Measurements from ENCODE around the gene WDR38. TPM values are rescaled to one million over a fixed set of nuclear protein-coding genes. Genes with fewer than 3 reads are reported as not detected.

WDR38 gene
- total and polyA plus RNA-seq, 8 donors: not detected

GRCh38 chr9:124869466-124869985 lies 16.3 kb downstream of the WDR38 start:
- H3K4me1 ChIP-seq: peaks cover 52 to 64% (median 57%) of the 10 kb centered on the region in 4 donors
- H3K27me3 ChIP-seq: no peaks in the 10 kb centered on the region
- TF ChIP-seq CTCF (IDR thresholded peaks at IDR 0.05) (no peak), EP300 (IDR thresholded peaks at IDR 0.05) (no peak), POLR2A (IDR thresholded peaks at IDR 0.05) (no peak), POLR2AphosphoS5 (IDR thresholded peaks at IDR 0.05) (no peak)
- WGBS, 5 donors: 0 to 1% (median 1%) methylated on average over 30 to 41 of the region's 41 CpGs
- peak overlapping the region; percentile 92 to 99 (median 96) for H3K27ac ChIP-seq
- H3K9me3 ChIP-seq: no peaks in the 10 kb centered on the region
- intact Hi-C loops (cut with DNase I; ENCODE audit: low total_unique reads): no loop called here
- peak overlapping the region; percentile 84 to 99 (median 98) for H3K4me3 ChIP-seq
- H3K36me3 ChIP-seq: peaks cover 9 to 20% (median 15%) of the 10 kb centered on the region in 4 donors
- DNase-seq: peak; percentile 43 to 68

GRCh38 chr9:124869986-124870560 lies 16.8 kb downstream of the WDR38 start:
- peak overlapping the region; percentile 92 to 99 (median 96) for H3K27ac ChIP-seq
- 3 to 5% (median 4%) methylated on average over 12 of the region's 12 CpGs for WGBS, 5 donors
- H3K4me3 ChIP-seq: peak overlapping the region; percentile 84 to 99 (median 98)
- H3K27me3 ChIP-seq: no peaks in the 10 kb centered on the region
- intact Hi-C loops (cut with DNase I; ENCODE audit: low total_unique reads): no loop called here
- H3K36me3 ChIP-seq: peaks cover 15 to 25% (median 21%) of the 10 kb centered on the region in 4 donors
- H3K4me1 ChIP-seq: peaks cover 52 to 64% (median 57%) of the 10 kb centered on the region in 4 donors
- TF ChIP-seq CTCF (IDR thresholded peaks at IDR 0.05) (no peak), POLR2AphosphoS5 (IDR thresholded peaks at IDR 0.05) (peak in 2 of 3 donors; percentile 54 to 55), EP300 (IDR thresholded peaks at IDR 0.05) (no peak), POLR2A (IDR thresholded peaks at IDR 0.05) (no peak)
- peak; percentile 60 to 87 for DNase-seq
- no peaks in the 10 kb centered on the region for H3K9me3 ChIP-seq

DNA sequence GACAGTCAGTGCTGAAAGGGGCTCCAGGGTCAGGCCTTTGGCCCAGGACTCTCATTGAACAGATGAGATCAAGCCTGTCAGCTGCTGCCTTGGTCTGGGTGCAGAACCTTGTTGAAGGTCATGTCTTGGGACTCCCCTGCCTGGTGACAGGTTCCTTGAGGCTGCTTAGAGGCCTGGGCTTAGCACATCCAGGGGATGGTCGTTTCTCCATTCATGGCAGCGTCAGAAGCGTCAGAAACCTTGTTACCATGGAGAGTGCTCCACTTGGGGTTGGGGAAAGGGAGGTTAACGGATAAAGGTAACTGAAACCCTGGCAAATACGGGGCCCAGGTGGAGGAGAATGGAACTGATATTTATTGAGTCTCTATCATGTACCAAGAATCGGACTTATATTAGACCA lies 17.5 kb downstream of the WDR38 start:
- TF ChIP-seq EP300 (IDR thresholded peaks at IDR 0.05) (no peak), POLR2A (IDR thresholded peaks at IDR 0.05) (no peak), POLR2AphosphoS5 (IDR thresholded peaks at IDR 0.05) (no peak), CTCF (IDR thresholded peaks at IDR 0.05) (no peak)
- Histone ChIP-seq H3K4me1 (peaks cover 52 to 64% (median 57%) of the 10 kb centered on the region in 4 donors), H3K4me3 (peak overlapping the region; percentile 84 to 99 (median 98)), H3K36me3 (peaks cover 21 to 32% (median 27%) of the 10 kb centered on the region in 4 donors), H3K27me3 (no peaks in the 10 kb centered on the region), H3K9me3 (no peaks in the 10 kb centered on the region), H3K27ac (peak overlapping the region; percentile 92 to 99 (median 96))
- DNase-seq: no peak
- intact Hi-C loops (cut with DNase I; ENCODE audit: low total_unique reads): no loop called here
- 45 to 60% (median 56%) methylated on average over 6 of the region's 6 CpGs for WGBS, 5 donors

DNA sequence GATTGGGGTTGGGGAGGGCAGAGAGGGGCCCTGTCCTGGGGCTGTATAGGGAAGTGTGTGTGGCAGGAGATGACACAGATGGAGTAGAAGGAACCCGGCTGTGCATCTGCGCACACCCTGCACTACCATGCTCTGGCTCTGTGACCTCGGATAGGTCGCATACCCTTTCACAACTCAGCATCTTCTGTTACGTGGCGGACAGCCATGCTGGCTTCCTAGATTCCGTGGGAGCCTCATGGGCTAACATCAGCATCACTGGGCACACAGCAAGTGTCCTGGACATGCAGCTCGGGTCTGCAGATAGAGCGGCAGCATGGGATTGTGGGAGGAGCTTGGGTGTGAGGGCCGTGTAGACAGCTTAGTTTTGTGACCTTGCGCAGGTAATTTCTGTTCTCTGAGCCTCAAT lies 17.9 kb downstream of the WDR38 start:
- peak overlapping the region in 3 of 4 donors; percentile 84 to 98 (median 98) for H3K4me3 ChIP-seq
- DNase-seq: no peak
- H3K9me3 ChIP-seq: no peaks in the 10 kb centered on the region
- WGBS, 5 donors: 70 to 80% (median 77%) methylated on average over 11 of the region's 11 CpGs
- H3K27me3 ChIP-seq: no peaks in the 10 kb centered on the region
- H3K36me3 ChIP-seq: peaks cover 26 to 36% (median 32%) of the 10 kb centered on the region in 4 donors
- intact Hi-C loops (cut with DNase I; ENCODE audit: low total_unique reads): no loop called here
- TF ChIP-seq POLR2AphosphoS5 (IDR thresholded peaks at IDR 0.05) (no peak), CTCF (IDR thresholded peaks at IDR 0.05) (no peak), EP300 (IDR thresholded peaks at IDR 0.05) (no peak), POLR2A (IDR thresholded peaks at IDR 0.05) (no peak)
- H3K27ac ChIP-seq: peak overlapping the region in 4 of 5 donors; percentile 92 to 99 (median 96)
- H3K4me1 ChIP-seq: peaks cover 52 to 64% (median 57%) of the 10 kb centered on the region in 4 donors
